Left renal pelvis (tissue), 4 donors: ENCODE data around the gene S100A12. TPM values are rescaled to one million over a fixed set of nuclear protein-coding genes. Genes with fewer than 3 reads are reported as not detected.

ENCODE experiments used
- DNase-seq, 4 donors: peaks; one replicate each; pipeline ENCODE4 v3.0.0-alpha.2; 2013; ENCODE audit warnings: low read depth in 4 of 4, low spot score in 3 of 4
- polyA plus RNA-seq, 4 donors: library from polyadenylated mRNA; unstranded; fragments of 120-200 nt; gene quantifications; one replicate each; pipeline ENCODE4 v1.2.1, GENCODE V29; 2013; ENCODE audit not compliant: insufficient read length in 4 of 4

Gene S100A12
- polyA plus RNA-seq, 4 donors: 1.4 to 3.0 (median 1.7) TPM; not detected in 1

DNA sequence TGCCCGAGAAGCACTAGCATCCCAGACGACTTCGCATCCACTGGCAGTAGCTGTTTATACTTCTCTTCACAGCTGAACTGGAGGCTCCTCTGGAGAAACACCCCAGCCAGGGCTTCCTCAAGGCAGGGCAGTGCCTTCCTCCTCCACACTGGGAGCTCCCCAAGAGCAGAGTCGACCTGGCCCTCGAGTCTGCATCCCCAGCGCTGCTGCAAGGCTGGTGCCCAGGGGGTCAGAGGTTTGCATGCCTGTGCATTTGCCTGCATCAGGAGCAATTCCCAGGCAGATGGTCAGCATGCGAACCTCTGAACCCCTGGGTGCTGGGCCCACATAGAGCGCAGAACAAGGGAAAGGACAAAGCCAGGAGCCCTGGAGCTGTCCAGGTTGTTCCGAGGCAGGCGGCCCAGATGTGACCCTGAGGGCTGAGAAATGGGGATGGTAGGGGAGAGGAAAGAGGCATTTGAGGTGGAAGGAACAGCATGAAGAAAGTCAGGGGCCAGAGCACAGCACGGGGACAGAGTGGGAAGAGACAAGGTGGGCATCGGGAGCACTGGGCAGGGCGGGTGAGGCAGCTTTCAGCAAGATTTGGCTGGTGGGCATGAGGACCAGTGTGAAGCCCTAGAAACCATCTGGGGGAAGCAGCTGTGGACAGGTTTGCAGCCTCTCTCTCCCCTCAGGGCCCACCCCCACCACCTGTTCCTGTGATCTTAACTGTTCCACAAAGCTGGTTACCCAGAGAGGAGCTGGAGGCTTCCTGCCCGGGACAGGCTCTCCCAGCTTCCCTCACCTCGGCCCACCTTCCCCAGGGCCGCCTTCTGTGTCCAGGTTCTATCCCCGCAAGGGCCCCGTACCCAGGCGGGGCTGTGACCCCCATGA, 21.9 kb upstream of the S100A12 start:
- no peak for DNase-seq

DNA sequence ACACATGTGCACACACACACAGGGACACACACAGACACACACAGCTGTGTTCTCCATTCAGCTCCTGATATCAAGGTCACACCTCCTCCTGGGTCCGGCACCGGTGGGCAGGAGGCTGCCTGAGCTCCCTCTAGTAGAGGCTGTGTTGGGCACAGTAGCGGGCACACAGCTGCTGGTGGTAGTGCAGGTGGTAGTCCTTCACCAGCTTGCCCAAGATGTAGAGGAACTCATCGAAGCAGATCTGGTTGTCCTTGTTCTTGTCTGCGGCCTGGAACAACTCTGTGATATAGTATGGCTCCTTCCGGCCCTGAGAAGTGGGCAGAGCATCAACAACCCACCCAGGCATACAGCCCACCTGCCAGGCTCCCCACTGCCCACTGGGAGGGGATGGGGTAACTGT, 21.0 kb upstream of the S100A12 start:
- no peak for DNase-seq

DNA sequence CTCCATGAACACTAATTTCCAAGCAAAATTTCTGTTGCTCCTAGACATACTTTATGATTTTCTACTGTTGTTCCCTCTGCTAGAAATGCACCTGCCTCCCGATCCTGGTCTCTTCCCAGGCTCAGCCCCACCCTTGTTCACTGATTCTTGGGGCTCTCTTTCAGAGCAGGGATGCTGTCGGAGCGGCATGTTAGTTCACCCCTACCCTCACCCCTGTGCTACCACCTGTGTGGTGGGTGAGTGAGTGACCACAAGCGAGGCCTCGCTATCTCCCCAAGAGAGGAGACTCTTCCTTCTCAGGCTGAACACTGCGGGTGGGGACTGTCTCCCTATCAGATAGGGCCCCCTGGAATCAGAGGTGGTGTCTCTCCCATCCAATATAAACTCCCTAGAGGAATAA, 20.4 kb upstream of the S100A12 start:
- no peak for DNase-seq

DNA sequence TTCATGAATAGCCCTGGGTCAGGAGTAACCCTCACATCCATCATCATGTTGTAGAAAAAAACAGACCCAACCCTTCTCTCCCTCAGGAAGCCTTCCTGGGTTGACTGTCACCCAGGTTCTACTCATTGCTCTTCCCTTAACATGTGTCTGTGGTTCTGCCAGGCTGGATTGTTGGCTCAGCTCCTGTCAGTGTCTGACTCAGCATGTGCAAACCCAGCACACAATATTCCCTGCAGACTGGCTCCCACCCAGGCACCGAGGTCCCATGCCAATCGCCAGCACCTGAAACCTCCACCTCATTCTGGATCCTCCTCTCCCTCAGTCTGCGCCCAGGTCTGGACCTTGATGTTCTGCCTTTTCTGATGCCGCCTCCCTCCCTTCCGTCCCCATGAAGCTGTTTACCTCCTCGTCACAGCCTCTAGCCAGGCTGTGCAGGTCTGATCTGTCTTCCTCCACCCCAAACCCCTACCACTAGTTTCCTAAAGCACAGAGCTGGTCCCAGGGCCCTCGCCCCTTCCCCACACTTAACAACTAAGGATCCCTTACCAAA, 19.8 kb upstream of the S100A12 start:
- no peak for DNase-seq

DNA sequence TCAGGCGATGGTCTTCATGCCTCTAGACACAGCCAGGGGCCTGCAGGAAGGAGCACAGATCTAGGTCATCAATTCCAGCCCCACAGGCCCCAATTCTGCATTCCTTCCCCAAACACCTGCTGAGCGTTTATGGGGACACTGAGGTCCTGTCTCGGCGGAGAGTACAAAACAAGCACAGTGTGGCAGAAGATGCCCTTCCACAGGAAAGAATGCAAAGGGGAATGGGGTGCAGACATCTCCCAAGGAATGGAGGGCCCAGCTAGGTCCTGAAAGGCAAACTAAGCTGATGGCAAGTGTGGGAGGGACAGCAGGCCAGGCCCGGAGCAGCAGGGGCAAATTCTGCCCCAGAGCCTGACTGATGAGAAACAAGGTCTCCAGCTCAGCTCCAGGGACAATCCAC, 19.0 kb upstream of the S100A12 start:
- DNase-seq: no peak

DNA sequence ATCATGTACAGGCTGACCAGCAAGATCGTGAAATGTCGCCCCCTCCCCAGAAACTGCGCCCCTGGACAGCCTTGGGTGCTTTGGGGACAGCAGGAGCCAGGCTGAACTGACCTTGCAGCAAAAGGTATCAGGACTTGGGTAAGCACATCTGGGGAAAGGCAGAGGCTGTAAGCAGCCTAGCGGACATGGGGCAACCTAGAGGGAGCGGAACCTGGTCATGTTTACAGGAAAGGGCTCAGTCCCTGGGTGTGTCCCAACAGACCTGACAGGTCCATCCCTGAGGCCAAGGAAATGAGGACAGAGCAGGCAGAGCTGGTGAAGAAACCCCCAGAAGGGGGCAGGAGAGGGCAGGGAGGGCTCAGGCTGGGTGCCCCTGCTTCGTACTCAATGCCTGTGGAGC, 18.5 kb upstream of the S100A12 start:
- DNase-seq: no peak

DNA sequence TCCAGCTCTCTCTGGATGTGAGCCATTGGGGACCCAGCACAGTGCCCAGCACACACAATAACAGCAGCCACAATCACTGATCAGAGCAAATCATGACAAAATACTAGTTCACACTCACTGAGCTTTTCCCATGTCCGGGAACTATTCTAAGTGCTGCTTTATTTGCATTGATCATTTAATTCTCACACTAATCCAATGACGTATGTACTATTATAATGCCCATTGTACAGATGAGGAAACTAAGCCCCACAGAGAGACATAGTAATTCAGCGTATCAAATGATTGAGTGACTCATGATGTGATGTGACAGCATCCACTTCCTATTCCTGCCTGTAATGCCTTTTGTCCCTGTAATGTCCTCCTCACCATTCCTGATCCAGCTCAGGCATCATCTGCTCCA, 17.4 kb upstream of the S100A12 start:
- DNase-seq: no peak

DNA sequence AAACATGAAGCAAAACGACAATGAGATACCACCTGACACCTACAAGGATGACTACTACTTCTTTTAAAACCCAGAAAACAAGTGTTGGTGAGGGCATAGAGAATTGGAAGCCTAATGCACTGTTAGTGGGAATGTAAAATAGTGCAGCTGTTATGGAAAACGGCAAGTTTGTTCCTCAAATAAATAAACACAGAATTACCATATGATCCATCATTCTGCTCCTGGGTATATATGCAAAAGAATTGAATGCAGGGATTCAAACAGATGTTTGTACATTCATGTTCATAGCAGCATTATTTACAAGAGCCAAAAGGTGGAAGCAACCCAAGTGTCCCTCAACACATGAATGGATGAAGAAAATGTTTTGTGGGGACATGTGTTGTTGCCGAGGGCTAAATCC, 16.8 kb upstream of the S100A12 start:
- DNase-seq: no peak

DNA sequence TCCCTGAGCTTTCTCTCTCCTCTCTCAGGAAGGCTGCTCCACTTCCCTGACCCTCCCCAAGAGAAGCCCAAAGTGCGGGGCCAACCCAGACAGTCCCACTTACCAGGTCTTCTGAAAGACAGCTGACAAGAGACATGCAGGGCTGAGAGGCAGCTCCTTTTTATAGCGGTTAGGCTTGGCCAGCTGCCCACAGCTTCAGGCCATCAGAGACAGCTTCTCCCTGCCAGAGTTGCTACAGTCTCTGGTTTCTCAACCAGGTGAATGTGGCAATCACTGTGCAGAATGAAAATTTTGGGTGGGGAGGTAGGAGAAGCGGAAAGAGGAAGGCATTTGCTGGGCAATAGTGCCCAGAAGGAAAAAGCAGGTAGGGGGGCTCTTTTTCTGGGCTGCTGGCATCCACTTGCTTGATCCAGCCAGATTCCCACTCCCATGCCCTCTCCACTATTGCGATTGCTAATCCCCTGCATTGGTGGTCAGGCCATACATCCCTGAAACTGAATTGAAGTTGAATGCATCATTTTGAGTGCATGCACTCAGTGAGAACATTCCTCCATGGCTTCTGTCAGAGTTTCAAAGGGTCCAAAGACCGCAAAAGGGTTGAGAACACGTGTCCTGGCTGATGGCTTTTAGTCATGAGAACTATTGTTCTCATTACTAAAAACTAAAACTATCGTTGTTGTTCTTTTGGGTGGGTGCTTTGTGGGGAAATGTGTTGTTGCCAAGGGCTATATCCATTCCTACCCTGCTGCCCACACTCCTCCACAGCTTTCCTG, 15.7 kb upstream of the S100A12 start, which contains the start of gene S100A8:
TSS of gene S100A8 (minus strand) at position 136 of the 773 bp plus-strand sequence. CDS start 538 bp downstream, outside the sequence.
- no peak for DNase-seq

DNA sequence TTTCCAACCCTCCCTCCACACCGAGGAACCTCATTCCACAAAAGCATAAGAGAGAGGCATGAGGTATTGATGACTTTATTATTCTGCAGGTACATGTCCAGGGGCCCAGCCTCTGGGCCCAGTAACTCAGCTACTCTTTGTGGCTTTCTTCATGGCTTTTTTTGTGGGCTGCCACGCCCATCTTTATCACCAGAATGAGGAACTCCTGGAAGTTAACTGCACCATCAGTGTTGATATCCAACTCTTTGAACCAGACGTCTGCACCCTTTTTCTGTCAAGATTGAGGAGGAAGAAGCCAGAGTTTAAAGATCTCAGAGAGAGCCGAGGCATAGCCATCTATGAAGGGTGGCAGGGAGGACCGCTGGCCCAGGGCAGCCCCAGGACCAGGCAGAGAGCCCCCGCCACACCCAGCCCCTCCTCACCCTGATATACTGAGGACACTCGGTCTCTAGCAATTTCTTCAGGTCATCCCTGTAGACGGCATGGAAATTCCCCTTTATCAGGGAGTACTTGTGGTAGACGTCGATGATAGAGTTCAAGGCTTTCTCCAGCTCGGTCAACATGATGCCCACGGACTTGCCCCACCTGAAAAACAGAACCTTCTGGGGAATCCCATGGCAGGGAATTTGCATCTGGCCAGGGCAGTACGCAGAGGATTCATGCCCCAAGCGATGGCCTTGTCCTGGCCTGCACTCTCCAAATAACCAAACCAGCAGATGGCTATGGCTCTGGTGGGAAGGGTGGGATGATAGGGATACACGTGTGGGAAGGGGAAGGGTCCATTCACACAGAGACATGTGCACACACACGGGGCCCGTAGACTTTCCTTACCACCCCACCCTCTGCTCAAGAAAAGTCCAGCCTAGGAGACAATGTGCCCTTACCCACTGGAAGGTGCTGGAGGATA, 14.8 kb upstream of the S100A12 start:
- no peak for DNase-seq

DNA sequence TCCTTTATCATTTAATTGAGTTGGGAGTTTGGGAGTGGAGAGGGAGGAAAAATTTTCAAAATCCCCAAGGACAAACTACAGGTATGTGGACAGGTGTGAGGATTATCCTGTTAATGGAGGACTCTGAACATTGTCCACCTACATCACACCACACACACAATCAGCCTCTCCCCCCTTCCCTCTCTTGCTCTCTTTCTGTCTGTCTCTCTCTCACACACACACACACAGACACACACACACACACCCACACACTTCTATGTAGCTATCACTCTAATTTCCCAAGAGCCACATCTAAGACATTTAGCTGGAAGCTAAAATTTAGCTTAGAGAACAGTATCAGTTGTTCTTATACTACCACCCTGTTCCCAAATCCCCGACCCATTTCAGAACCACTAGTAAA, 14.0 kb upstream of the S100A12 start:
- no peak for DNase-seq

DNA sequence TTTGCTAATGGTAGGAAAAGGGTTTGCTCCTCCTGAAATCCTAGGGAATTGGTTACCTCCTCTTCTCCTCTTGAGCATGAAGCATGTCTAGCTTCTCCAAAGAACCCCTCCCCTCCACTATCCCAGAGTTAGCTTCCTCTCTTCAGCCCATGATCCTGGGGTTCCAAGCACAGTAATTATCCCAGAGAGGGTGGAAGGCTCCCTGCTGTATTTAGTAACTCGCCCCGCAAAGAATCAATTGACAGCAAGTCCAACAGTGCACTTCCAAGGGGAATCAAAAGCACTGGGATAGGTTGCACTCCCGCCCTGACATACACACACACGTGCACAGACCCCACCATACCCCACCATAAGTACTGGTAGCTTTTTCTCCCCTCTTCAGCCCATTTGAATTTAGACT, 12.4 kb upstream of the S100A12 start:
- DNase-seq: no peak

DNA sequence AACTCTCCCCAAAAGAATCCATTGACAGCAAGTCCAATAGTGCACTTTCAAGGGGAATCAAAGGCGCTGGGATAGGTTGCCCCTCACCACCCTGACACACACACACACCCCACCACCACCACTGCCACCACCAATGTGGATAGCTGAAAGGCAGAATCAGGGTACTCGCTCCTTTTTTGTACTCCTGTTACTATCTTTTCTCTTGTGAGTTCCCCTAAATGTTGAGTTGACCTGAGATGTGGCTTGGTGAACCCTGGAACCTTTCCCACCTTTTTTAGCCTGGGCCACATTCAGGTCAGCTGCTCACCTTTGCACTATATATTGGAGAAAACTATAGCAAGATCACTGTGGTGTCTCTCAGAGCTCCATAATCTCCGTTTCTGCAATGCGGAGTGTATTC, 11.6 kb upstream of the S100A12 start:
- no peak for DNase-seq

DNA sequence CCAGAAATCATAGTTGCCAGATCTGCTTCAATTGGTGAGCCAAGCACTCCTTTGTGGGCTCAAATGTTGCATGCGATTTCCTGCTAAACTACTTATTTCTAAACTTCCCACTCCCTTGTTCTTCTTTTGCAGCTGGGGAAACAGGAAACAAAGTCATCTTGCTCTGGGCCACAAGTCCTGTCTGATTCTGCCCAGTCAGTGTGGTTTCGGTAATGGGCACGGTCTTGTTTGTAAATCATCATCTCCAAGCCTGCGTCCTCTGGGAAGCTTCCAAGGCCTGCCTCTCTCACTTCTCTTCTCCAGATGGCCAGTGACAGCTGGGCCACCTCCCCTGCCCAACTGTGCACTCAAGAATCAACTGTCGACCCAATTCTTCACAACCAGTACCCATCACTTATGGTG, 11.1 kb upstream of the S100A12 start:
- DNase-seq: no peak

DNA sequence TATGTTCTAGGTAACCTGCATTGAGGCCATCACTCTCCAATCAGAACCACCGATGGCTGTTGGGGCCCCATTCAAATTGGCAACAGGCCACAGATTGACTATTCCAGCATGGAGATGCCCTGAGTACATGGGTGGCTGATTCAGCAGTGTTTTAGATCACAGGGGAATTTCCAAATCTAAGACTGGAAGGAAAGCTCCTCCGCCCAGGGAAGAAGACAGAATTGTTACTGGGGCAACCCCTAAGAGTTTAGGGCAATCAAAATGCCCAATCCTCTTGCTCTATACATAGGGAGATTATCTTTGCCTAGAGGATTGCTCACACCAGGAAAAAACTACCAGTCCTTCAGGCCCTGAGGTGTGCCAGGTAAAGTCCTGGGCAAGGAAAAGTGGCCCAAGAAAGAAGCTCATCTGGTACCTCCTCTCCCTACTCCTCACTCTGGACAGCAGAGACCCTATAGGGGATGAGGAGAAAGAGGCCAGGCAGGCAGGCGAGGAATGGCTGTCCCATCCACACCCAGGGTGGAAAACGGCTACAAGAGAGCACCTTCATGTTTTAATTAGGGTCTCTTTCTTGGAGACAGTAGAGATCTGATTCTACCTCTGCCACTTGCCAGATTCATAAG, 9.6 kb upstream of the S100A12 start:
- no peak for DNase-seq

DNA sequence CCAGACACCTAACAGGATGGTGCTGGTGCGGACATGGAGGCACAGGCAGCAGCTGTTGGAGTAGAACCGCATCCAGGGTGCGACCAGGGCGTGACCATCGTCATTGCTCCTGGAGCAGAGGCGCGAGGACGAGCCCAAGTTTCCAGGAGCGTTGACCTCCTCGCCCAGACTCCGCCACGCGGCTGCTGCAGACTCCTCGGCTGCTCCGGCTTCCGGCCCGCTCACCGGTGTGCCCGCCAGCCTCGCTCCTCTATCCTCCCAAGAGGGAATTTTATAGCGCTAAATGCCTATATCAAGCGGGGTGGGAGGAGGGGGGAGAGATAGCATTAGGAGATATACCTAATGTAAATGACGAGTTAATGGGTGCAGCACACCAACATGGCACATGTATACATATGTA, 5.3 kb upstream of the S100A12 start:
- no peak for DNase-seq

DNA sequence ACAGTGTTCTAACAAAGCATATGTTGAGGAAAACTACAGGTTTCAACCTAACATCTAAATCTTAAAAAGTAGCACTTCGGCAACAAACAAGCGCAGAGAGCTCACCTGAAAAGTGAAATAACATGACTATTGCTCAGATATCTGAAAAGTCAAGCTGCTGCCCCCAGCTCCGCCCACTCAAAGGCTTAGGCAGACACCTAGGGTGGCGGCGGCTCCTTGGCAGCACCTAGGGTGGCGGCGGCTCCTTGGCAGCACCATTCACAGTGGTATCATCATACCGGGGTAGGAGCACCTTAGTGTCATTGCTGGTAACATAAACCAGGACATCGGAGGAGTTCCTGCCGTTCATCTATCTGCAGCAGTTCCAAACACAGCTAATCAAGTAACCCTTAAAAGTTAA, 4.2 kb upstream of the S100A12 start:
- no peak for DNase-seq

DNA sequence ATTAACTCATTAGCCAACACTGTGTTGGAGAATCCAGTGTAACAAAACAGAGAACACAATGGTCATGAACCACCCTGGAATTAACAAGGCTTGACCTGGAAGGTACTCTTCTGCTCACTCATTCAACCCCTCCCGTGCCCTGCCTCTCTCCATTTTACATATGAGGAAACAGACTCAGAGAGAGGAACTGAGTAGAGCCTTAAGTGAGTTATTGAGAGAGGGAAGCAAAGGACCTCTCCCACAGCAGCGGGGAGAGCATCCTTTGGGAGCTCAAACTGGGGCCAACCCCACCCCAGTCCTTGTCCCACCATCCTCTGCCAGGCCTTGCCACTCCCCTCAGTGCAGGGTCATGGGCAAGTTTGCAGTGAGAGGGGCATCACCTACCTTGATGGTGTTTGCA, 1.4 kb downstream of the S100A12 start:
- no peak for DNase-seq

DNA sequence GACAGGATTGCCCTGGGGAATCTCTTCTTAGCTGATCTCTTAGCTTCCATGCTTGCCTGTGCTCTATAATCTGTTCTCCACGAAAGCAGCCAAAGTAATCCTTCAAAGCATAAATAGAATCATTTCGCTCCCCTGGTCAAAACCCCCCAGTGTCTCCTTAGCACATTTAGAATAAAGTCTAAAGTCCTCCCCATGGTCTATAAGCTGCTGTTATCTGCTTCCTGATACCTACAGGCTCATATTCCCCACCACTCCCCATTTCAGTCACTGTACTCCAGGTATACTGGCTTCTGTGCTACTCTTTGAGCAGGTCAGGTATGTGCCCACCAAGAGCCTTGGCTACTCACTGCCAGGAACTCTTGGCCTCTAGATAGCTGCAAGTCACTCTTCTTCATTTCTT, 2.9 kb downstream of the S100A12 start:
- no peak for DNase-seq

DNA sequence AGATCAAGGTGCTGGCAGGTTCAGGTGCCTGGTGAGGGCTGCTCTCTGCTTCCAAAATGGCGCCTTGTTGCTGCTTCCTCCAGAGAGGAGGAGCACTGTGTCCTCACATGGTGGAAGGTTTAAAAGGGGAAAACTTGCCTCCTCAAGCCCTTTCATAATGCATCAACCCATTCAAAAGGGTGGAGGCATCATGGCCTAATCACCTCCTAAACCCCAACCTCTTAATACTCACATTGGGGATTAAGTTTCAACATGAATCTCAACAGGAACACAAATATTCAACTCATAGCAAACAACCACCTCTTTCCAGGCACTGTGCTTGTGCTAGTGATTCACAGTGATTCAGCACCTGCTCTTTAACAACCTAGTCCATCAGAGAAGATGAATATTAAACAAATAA, 4.2 kb downstream of the S100A12 start:
- DNase-seq: no peak
